Karpas-422 (cell line): ENCODE measurements around the gene GIMAP6. TPM values are rescaled to one million over a fixed set of nuclear protein-coding genes. Genes with fewer than 3 reads are reported as not detected.
"Not testable (repeated sequence)": the region's sequence is repeated elsewhere in the genome, so short reads cannot be mapped to it uniquely, and the experiment has no call there.

ENCODE experiments used
- DNase-seq: peaks from one replicate; pipeline ENCODE4 v3.0.0-alpha.2; 2015
- H2AFZ ChIP-seq: fragments of 200-600 bp; sonication (generic); 2 replicates; pipeline ENCODE4 v1.6.1; 2014; ENCODE audit warnings: antibody characterized with exemption, low read length, mixed read lengths
- H3K27ac ChIP-seq: fragments of 200-600 bp; sonication (generic); 2 replicates; pipeline ENCODE4 v1.5.1; 2014; ENCODE audit warnings: mild to moderate bottlenecking, low read length, moderate library complexity
- H3K27me3 ChIP-seq: fragments of 200-600 bp; sonication (generic); 2 replicates; pipeline ENCODE4 v1.6.1; 2014; ENCODE audit warnings: low read length, mixed read lengths
- H3K36me3 ChIP-seq: fragments of 200-600 bp; sonication (generic); 2 replicates; pipeline ENCODE4 v1.6.1; 2014; ENCODE audit warnings: low read length, mixed read lengths; ENCODE audit not compliant: insufficient read depth
- H3K4me1 ChIP-seq: fragments of 200-600 bp; sonication (generic); 2 replicates; pipeline ENCODE4 v1.6.1; 2014; ENCODE audit warnings: mild to moderate bottlenecking, low read length, mixed read lengths
- H3K4me2 ChIP-seq: fragments of 200-600 bp; sonication (generic); 2 replicates; pipeline ENCODE4 v1.6.1; 2014; ENCODE audit warnings: low read length, low read depth, mild to moderate bottlenecking; ENCODE audit not compliant: poor library complexity, severe bottlenecking
- H3K4me3 ChIP-seq: fragments of 200-600 bp; sonication (generic); 2 replicates; pipeline ENCODE4 v1.5.1; 2014; ENCODE audit warnings: mild to moderate bottlenecking, antibody characterized with exemption, low read length, mixed read lengths
- H3K79me2 ChIP-seq: fragments of 200-600 bp; sonication (generic); 2 replicates; pipeline ENCODE4 v1.6.1; 2014; ENCODE audit warnings: mild to moderate bottlenecking, low read length, mixed read lengths
- H3K9ac ChIP-seq: fragments of 200-600 bp; sonication (generic); 2 replicates; pipeline ENCODE4 v1.6.0; 2014; ENCODE audit warnings: low read length
- H3K9me2 ChIP-seq: fragments of 200-600 bp; sonication (generic), shearing (Covaris generic); replicated peaks from 2 replicates; pipeline ENCODE4 v1.6.0; 2014; ENCODE audit warnings: mild to moderate bottlenecking, low read length, moderate library complexity; ENCODE audit not compliant: insufficient read depth
- H3K9me3 ChIP-seq: fragments of 300-700, 200-600 bp; sonication (generic); 2 replicates; pipeline ENCODE4 v1.6.1; 2014; ENCODE audit warnings: low read length, mixed read lengths
- H4K20me1 ChIP-seq: fragments of 200-600 bp; sonication (generic); 2 replicates; pipeline ENCODE4 v1.6.1; 2014; ENCODE audit warnings: mild to moderate bottlenecking, antibody characterized with exemption, low read length, low read depth; ENCODE audit not compliant: insufficient read depth
- total RNA-seq: library from RNA; depleted of rRNA; stranded (reverse); fragments of >200 nt; shearing (Covaris generic); gene quantifications from 2 replicates; pipeline ENCODE4 v1.2.3, GENCODE V29; 2014; ENCODE audit warnings: low replicate concordance; rRNA removed

The GIMAP6 gene
- total RNA-seq, 1 experiment from 2014 or later = not detected

DNA sequence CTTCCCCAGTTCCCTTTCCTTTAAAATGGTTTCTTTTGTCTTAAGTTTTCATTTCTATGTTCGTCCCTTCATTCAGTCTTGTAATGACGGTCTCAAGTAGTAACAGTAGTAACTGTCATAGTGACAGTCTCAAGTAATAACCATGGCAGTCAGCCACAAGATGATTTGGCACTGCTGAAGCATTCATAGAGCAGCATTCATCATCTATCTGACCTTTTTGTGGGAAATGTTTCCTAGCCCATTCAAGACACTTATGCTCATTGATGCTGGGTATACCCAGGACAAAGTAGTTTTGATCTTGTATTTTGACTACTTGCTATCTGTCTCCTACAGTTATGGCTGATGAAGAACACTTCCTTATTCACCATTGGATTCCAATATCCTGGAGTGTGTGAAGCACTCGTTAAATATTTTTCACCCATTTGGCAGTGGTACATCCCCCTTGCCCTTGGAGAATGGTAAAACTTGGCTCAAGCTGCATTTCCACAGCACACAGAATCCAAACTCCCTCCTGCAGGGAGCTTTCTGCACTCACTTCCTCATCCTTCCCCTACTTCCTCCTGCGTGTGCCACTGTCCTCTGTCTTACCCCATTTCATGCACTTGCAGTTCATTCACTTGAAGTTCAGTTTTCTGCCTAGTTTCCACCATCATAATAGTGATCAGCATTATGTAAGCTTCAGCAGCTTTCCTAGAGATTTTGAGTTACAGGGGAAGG lies 46.0 kb downstream of the GIMAP6 start:
- H3K36me3 ChIP-seq = no peaks in the 10 kb centered on the region
- H3K4me2 ChIP-seq = no peak overlapping the region
- H3K4me3 ChIP-seq = no peak overlapping the region
- H3K9me2 ChIP-seq = no peaks in the 10 kb centered on the region
- H4K20me1 ChIP-seq = no peaks in the 10 kb centered on the region
- no peak for DNase-seq
- no peaks in the 10 kb centered on the region for H3K9me3 ChIP-seq
- H3K27me3 ChIP-seq = no peaks in the 10 kb centered on the region
- no peaks in the 10 kb centered on the region for H3K79me2 ChIP-seq
- no peaks in the 10 kb centered on the region for H3K4me1 ChIP-seq
- H3K27ac ChIP-seq = no peak overlapping the region
- no peak overlapping the region for H2AFZ ChIP-seq
- no peak overlapping the region for H3K9ac ChIP-seq

DNA sequence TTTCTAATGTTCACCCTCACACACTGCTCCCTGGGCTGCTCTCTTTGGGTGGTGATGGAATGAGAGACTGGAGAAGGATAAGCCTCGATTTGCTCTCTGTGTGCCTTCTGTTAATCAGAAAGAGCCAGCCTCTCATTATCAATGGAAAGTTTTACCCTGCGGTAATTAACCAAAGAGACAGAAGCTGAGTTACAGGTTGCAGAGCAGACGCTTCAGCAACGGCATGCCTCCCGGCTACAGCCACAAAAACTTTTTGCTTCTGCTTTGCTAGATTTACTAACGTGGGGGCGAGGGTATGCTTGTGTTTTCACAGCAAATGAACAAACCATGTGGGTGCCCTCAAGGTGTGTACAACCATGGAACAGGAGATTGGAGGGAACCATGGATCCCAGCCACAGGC lies 47.0 kb downstream of the GIMAP6 start:
- Histone ChIP-seq H3K79me2 (no peaks in the 10 kb centered on the region), H3K9me3 (no peaks in the 10 kb centered on the region), H3K4me3 (no peak overlapping the region), H4K20me1 (no peaks in the 10 kb centered on the region), H3K9me2 (no peaks in the 10 kb centered on the region), H2AFZ (no peak overlapping the region), H3K9ac (no peak overlapping the region), H3K36me3 (no peaks in the 10 kb centered on the region), H3K4me2 (no peak overlapping the region), H3K27me3 (no peaks in the 10 kb centered on the region), H3K27ac (no peak overlapping the region), H3K4me1 (no peaks in the 10 kb centered on the region)
- no peak for DNase-seq

DNA sequence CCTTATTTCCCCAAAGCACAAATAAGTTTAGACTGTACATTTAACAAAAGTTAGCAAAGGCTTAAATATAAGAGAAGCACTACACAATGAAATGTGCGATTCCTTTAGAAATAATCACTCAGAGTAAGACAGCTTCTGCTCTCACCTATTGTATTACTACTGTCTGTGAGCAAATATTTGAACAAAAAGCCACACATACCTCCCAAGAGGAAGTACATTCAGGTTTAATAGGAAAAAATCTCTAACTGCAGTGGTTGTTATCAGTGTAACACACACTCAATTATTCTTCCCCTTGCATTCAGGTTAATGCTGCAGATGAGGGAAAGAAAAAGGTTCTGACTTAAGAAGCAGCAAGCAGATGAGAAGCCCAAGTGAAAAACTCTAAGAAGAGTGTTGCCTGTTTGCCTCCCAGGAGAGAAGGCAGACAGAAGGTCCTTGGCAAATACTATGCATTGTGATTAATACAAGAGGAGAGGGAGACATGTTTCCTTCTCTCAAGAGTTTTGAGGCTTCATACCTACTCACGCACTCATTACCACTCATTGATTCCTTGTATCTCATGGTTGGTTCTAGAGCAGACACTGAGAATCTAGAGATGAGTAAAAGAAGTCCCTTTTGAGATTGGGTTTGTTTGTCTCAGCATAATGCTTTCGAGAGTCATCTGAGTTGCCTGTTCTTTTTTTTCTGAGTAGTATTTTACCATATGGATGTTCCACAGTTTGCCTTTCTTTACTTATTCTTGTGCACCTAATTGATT lies 51.4 kb downstream of the GIMAP6 start:
- H3K9me3 ChIP-seq = no peaks in the 10 kb centered on the region
- no peak overlapping the region for H2AFZ ChIP-seq
- no peak for DNase-seq
- no peaks in the 10 kb centered on the region for H3K79me2 ChIP-seq
- no peaks in the 10 kb centered on the region for H4K20me1 ChIP-seq
- H3K27me3 ChIP-seq = no peaks in the 10 kb centered on the region
- H3K27ac ChIP-seq = no peak overlapping the region
- no peaks in the 10 kb centered on the region for H3K36me3 ChIP-seq
- H3K4me2 ChIP-seq = no peak overlapping the region
- no peak overlapping the region for H3K4me3 ChIP-seq
- H3K4me1 ChIP-seq = no peaks in the 10 kb centered on the region
- no peak overlapping the region for H3K9ac ChIP-seq
- no peaks in the 10 kb centered on the region for H3K9me2 ChIP-seq

DNA sequence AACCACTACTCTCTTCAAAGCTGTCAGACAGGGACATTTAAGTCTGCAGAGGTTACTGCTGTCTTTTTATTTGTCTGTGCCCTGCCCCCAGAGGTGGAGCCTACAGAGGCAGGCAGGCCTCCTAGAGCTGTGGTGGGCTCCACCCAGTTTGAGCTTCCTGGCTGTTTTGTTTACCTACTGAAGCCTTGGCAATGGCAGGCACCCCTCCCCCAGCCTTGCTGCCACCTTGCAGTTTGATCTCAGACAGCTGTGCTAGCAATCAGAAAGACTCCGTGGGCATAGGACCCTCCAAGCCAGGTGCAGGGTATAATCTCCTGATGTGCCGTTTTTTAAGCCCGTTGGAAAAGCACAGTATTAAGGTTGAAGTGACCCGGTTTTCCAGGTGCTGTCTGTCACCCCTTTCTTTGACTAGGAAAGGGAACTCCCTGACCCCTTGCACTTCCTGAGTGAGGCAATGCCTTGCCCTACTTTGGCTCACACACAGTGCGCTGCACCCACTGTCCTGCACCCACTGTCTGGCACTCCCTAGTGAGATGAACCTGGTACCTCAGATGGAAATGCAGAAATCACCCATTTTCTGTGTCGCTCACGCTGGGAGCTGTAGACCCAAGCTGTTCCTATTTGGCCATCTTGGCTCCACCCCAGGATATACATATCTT lies 52.1 kb downstream of the GIMAP6 start:
- H3K9me3 ChIP-seq, H3K36me3 ChIP-seq, H3K4me2 ChIP-seq, H3K79me2 ChIP-seq, H3K4me1 ChIP-seq, H3K9ac ChIP-seq, H3K4me3 ChIP-seq, H2AFZ ChIP-seq, H3K27ac ChIP-seq, H3K9me2 ChIP-seq, DNase-seq, H3K27me3 ChIP-seq, H4K20me1 ChIP-seq: not testable (repeated sequence)

Other genes with a start within 250 kb of the GIMAP6 start
- gene GIMAP8, start 181.8 kb downstream of the GIMAP6 start, total RNA-seq = not detected in 2 replicates
- not detected in 2 replicates for gene GIMAP7, start 117.5 kb downstream of the GIMAP6 start, total RNA-seq
- not detected in 2 replicates for gene GIMAP4, start 65.0 kb downstream of the GIMAP6 start, total RNA-seq
- gene GIMAP2, start 53.3 kb upstream of the GIMAP6 start, total RNA-seq = 1.0 and 1.3 TPM in 2 replicates
- gene GIMAP1, start 84.2 kb upstream of the GIMAP6 start, total RNA-seq = 0.07 TPM in 1 of 2 replicates, not detected in the other
- not detected in 2 replicates for gene GIMAP5, start 105.0 kb upstream of the GIMAP6 start, total RNA-seq
- gene TMEM176B, start 168.0 kb upstream of the GIMAP6 start, total RNA-seq = not detected in 2 replicates
- not detected in 2 replicates for gene TMEM176A, start 168.4 kb upstream of the GIMAP6 start, total RNA-seq
- not detected in 2 replicates for gene AOC1, start 220.1 kb upstream of the GIMAP6 start, total RNA-seq